Hepatocyte (in vitro differentiated cells): ENCODE measurements around the gene PMIS2.

Experiments
- CTCF ChIP-seq: fragments of 200-600 bp; sonication (generic); IDR thresholded peaks from 2 replicates; pipeline ENCODE4 v1.5.1; 2016; ENCODE audit warnings: antibody characterized with exemption, mild to moderate bottlenecking; ENCODE audit not compliant: poor library complexity
- EZH2 ChIP-seq: fragments of 200-600 bp; sonication (generic); IDR thresholded peaks from 2 replicates; pipeline ENCODE4 v1.6.1; 2016; ENCODE audit warnings: antibody characterized with exemption, mild to moderate bottlenecking, borderline replicate concordance
- EZH2phosphoT487 ChIP-seq: fragments of 200-600 bp; sonication (generic); IDR thresholded peaks from one replicate; pipeline ENCODE4 v1.6.1; 2018; ENCODE audit warnings: antibody characterized with exemption, mild to moderate bottlenecking, low read depth, moderate library complexity; ENCODE audit not compliant: unreplicated experiment, severe bottlenecking

- no peak for TF ChIP-seq CTCF
- TF ChIP-seq EZH2 = no peak
- TF ChIP-seq EZH2phosphoT487 = no peak
Observed at GRCh38 chr19:35582760-35583159, 3.2 kb upstream of the PMIS2 start.
